Iris pigment epithelial cell (primary cell): Measurements from ENCODE around the gene CAVIN2.

Experiments used
- DNase-seq: peaks from one replicate; pipeline ENCODE4 v3.0.0-alpha.2; 2011; ENCODE audit warnings: low read depth

CAVIN2 gene

DNA sequence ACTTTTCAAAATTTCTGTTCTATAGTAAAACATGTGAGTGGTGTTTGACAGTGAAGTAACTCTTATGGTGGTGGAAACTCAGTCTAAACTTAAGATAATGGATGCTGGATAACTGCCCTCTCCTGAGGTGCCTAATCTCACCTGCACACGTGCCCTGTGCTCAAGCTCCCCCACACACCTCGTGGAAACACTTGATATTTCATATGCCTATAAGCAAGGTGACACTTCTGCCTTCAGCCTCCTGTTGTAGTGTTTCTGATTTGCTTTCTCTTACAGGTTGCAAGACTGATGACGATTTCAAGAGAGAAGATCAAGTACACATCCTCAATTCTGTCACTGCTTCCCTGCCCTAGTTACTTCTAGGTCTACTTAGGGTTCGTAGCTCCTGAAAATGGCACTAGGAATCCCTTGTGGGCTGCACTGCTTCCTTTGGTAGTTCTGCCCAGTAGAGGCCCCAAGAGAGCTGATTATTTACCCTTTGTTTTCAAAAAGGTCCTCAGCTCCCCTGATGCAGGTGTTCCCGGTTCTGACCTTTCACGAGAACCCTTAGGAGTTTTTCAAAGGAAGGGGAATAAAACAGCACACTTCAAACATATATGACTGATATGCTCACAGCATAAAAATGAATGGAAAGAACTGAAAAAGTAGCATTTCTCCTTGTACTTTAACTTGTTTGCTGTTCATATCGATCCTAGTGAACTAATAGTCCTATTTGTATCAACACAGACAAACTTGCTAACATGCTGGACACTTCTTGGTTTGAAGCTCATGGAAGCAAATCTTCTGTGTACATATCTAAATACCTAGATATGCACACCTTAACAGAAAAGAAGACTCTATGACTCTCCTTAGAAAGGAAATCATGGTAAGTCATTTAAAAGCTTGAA is 6.7 kb downstream of the CAVIN2 start:
- DNase-seq: no peak

DNA sequence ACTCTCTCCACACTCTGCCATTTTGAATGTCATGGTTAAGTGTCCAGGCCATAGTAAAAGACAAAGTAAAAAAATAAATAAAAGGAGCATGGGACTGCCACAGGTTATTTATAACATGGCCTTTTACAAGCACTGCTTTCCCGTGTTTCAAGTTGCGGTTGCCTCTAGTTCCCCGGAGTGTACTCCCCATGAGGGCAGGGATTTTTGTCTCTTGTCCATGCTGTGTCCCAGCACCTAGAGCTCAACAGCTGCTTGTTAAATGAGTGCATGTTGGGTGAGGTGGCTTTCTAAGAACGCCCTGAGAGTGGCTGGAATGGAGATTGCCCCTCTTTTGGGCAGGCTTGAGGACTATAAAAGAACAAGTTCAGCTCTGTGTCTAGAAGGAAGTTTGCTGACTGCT is 8.4 kb downstream of the CAVIN2 start:
- no peak for DNase-seq

DNA sequence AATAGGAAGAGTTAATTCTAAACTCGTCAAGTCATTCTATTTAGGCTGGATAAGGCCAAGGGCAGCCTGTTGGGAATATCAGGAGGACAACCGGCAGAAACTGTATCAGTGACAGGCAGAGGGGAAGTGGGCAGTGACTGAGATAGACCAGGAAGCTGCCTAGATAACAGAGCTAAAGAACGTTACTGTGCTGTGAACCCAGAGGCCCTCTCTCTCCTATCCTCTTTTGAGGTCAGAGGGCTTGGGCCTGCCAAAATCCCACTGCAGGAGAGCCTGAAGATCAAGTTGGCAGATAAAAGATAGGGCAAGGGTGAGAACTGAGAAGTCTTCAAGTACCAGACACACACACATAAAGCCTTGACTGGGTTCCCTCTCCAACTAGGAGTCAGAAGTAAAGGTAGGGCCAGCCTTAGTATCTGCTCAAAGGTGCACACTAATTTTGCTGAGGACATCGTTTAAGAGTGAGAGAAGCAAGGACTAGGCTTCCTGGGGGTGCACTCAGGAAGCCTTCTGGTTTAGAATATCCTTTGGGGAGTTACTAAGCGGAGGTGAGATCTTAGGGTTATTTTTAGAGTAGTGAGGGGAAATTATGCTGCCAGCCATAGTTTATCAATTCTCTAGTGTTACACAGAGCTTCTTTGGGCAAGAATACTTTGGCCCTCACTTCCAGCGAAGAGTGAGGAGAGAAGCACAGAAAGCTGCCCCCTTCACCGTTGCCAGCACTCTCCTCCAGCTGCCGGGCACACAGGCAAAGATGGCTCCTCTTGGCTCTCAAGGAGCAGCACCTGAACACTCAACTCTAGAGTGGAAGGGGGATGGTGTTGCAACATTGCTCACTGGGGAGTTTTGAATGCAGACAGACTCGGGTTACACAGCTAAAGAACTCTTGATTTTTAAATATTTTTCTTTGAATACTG is 9.8 kb downstream of the CAVIN2 start:
- DNase-seq: peak; percentile 51

DNA sequence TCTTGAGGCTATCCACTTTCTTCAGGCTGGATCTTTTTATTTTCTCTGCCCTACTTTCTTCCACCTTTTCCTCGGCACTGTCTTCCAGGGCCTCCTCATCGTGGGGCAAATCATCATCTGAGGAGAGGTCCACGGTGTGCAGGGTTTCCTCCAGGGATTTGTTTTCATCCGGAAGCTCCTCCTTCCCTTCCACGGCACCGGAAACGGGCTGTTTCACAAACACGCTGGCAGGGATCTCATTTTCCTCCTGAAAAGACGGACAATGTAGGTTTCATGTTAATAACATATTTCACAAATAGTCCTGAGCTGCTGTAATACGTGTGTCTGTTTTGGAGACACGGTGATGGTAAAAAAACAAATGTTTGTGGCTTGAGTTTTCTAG is 10.4 kb downstream of the CAVIN2 start:
- no peak for DNase-seq

DNA sequence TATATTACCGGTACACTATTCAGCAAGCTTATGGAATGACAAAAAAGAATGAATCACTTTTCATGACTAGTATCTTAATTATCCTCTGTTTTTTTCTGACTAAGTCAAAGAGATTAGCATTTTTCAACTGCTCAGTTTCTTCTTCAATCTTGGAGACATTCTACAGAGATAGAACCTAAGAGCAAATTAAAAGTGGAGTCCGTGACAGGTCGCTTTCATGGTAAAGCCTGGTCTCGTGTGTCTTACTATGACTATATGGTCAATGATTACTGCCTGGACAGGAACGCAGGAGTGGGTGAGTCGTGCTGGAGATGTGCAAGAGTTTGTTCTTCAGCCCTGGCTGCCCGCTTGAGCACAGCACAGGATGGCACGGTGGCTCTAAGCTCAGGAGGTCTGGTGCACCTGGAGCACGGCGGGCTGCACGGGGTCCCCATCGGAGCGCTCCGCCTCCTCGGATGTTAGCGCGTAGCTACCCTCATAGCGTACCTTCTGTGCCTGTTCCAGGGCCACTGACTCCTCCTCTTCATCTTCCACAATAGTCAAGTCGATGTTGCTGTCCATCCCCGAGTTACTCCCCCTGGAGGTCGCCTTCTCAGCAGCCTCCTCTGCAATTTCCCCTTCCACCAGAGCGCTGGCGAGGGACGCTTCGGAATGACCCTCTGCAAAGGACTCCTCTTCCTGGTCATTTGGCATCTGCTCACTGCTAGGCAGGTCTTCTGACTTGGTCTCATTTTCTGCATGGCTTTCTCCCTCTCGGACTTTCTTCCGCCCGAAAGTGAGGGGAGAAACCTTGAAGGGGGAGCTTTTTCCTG is 11.1 kb downstream of the CAVIN2 start:
- DNase-seq: peak; percentile 54

DNA sequence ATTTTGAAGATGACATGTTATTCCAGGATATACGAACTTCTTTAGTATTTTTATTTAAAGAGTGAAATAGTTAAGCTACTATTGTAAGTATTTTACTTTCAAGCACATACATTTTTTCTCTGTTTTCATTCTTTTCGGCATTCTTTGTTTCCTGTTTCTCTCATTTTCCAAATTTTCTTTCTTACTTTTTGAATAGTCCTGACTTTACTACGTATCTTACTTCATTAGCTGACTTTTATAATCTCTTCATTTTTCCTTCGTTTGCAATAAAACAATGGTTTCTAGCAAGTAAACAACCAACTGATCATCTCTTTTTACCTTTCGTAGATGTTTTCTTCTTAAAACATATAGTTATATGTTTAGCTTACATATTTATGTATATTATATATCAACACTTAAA is 11.8 kb downstream of the CAVIN2 start:
- DNase-seq: no peak

DNA sequence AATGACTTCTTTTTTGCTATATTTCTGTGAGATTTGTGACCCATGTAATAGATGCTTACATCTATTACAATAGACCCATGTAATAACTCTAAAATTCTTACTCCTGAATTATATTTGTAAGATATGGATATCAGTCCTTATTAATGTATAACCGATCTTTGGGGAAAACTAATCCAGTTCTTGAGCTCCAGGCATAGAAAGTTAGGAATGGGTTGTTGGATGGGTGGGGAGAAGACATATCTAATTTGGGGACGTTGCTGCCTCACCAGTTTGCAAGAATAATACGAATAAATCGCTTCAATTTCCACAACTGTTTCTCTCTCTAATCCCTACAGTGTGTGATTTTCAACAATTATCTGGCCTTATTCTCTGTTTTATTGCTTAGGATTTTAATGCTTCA is 13.5 kb downstream of the CAVIN2 start:
- no peak for DNase-seq

DNA sequence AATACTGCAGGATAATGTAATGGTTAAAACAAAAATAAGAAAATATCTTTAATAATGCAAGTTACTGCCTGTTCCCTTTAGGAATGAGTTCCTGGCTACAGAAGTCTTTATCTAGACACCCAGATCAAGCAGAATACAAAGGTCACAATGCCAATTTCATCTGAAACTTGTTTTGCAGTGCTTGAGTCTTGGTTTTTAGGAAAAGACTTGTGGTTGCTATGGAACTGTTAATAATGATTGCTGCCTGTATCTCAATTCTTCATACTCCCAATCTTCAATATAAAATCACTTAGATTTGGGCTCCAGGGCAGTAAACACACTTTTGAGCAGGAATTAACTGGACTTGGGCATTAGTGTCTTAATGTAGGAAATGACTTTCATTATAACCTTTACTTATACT is 14.2 kb downstream of the CAVIN2 start:
- DNase-seq: no peak

DNA sequence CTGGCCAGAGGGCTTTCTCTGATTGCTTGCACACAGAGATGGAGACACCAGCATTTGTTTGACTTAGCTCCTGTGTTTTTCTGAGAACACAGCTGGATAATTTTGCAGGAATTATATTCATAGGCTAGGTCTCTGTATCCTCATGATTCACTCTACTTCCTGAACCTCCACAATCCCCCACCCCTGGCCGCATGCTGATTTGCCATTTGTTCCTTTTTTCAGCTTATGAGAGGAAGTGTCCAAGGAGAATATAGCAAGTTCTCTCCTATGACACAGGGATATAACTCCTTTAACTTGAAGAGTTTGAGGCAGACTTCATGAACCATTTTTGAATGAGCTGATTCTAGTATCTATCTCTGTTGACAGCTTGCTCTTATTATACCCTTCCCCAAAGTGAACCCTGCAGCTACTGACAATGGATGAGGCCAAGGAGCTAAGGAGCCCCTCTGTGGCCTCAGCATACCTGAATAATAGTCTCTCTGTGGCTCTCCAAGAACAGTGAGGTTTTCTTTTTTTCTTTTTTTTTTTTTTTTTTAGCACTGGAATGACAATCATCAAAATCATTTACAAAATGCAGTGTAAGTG is 15.4 kb downstream of the CAVIN2 start:
- DNase-seq: no peak

DNA sequence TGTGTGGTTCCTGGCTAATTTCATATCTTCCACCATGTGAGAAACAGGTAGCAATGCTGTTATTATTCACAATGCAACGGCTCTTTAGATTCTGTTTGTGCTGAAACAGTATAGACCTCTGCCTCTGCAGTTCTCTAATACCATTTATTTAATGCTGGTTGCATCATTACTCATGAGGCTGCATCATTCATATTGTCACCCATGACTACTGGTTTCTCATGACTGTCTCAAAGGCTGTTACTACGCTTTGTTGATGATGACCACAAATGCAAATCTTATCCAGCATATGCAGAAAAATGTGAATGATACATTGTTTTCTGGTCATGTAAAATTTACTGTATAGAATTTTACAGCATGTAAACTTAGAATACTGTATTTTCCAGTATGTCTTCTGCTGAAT is 22.5 kb downstream of the CAVIN2 start:
- DNase-seq: no peak

DNA sequence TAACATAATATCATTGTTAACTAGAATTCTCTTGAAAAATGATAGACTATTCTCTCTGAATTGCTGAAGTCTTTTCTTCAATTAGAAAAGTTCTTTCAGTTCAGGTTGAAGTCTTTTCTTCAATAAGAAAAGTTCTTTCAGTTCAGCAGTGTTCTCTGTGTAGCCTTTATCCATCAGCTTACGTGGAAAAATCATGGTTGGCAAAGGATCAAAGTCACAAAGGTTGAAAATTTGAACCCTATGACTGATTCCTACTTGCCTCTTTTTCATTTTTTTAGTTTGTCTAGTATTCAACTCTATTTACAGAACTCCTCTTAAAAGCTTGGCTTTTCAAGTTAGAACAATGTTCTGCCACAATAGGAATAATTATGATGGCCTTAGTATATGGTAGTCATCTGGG is 25.8 kb downstream of the CAVIN2 start:
- DNase-seq: no peak

DNA sequence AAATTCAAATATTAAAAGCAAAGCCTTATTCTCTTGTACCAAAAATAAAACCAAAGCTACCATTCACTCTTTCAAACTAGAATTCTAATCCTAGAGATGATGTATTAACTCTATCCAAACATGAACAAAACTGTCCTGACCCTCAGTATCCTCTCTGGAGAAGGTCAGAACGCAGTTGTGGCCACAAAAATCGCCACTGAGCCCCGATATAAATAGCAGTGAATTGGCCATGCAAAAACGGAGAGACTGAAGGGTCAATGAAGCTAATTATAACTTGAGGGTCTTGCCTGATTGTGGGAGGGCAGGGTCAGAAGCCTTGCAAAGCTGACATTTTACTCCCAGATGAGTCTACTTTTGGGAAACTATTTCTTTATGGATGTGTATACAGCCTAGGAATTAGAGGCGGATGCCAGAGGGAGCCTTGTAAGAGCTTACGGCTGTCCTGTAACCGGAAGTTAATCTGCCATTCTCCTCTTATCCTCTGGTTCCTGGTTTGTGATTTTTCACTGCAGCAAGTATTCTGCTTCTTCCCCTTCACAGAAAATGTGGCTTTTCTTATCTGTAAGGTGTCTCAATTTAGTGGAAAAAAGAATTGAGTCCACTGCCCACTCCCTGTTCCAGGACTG is 28.1 kb downstream of the CAVIN2 start:
- DNase-seq: peak; percentile 33

DNA sequence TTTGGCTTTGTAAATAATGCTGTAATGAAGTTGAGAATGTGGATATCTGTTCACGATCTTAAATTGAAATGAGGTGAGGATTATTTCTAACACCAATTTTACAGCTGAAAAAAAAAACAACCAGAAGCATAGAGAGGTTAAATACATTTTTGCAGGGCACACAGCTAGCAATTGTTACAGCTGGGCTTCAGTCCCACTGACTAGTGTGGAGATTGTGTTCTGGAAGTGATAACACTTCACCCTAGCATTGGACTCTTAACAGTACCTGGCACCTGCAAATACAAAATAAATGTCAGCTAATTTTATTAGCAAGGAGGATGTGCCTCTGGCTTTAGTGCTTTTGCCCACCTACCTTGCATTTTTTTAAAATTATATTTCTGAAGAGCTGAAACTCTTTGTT is 28.8 kb downstream of the CAVIN2 start:
- no peak for DNase-seq

DNA sequence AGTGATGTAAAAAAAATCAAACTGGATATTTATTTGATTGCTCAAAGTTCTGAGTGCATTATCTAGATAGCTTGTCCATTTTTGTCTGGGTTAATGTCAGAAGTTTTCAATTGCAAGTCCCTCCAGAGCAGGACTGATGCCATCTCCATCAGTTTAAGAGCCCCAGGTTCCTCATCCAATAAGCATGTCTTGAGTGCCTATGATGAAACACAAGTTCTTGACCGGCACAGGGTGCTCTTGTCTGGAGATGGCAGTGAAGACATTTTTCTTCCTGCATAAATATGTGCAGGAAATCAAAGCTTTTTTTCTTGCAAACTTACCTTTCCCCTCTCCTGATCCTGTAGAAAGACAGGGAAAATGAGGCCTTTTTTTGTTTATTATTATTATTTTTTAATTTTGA is 31.9 kb downstream of the CAVIN2 start:
- no peak for DNase-seq

DNA sequence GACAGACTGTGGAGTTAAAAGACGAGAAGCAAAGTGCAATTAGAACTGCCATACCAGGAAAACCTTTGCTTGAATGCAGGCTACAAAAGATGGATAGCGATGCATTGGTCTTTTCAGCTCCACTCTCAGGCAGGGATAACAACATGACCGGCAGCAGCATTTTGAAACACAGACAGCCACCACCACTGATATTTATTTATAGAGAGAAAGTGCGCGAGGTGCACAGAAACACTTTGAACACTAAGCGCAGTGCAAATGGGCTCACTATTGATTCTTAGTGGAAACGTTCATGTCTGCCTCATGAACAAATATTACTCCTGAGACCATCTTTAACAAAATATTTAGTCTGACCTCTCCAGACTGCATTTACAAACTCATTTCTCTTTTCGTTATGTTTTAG is 32.9 kb downstream of the CAVIN2 start:
- no peak for DNase-seq

DNA sequence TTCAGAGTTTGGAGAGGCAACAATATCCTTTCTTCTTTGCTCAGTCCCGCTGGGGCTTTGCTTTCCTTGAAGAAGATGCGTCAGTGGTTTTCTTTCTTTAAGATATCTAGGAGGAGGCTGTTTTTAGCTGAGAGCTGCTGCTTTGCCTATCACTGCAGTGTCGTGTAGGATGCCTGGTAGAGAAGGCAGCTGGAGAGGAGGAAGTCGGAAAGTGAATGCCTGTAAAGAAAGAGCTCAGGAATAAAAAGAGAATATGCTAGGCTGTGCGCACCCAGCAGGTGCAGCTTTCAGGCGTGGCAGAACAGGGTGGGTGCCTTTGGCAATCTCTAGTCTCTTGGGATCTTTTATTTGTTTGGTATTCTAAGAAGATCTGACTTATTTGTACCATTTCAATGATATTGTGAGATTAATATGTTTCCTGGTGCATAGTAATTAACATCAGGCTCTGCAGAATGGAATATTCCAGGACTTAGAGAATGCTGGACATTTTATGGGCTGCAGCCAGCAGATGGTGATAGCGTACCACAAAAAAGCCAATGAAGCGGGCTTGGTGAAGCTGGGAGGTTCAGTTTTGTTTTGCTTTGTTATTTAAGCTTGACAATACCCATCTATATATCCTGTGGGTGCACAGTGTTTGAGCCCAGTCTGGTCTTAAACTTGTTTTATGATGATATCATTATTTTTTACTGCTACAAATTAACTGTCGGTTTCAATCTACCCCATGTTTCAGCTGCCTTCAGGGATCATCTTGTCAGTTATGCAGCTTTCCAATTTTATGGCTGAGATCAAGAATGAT is 34.9 kb downstream of the CAVIN2 start:
- peak; percentile 70 for DNase-seq

DNA sequence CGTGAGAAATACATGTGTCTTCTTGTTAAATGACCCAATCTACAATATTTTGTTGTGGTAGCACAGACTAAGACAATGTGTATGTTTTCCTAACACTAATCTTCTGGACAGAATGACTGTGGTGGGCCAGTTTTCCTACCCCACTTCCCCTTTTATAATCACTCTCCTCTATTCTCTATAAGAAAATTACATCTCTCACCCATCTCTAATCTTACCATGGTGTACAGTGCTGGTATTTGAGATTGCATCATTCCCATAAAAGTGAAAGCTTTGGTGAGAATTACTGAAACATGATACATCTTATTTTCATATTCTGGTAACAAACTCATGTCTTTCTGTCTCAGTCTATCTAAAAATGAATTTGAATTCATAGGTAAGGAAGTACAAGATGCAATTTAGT is 40.5 kb downstream of the CAVIN2 start:
- DNase-seq: peak; percentile 65

DNA sequence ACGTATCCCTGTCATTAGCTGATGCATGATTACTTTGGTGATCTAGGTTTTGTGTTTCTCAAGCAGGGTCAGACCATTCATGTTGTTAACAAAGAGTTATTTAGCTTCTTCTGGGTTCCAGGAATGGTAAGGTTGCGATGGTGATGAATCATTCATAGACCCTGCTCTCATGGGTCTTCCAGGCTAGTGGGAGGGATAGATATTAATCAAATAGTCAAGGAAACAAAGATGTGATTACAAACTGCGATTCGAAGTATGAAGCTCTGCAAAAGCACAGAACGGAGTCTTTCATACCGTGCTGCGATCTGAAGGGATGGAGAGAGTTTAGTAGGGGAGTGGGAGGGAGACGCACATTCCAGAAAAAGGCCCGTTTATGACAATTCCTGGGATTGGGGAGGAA is 42.1 kb downstream of the CAVIN2 start:
- no peak for DNase-seq

DNA sequence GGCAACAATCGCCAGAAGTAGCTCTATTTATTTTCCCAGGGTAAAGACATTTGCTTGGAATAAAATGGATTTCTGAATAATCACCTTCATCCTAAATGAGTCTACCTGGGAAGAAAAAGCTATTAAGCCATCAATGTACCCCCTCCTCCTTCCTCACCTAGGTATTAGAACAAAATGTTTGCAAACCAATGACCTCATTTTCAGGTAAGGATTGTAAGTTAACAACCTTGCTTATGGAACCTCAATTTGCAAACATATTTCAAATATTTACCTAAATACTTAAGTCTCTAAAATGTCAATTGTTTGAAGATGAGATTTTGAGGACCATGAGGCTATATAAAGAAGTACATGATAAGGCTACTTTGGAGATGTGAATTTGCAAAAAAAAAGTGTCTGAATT is 43.9 kb downstream of the CAVIN2 start:
- DNase-seq: no peak

DNA sequence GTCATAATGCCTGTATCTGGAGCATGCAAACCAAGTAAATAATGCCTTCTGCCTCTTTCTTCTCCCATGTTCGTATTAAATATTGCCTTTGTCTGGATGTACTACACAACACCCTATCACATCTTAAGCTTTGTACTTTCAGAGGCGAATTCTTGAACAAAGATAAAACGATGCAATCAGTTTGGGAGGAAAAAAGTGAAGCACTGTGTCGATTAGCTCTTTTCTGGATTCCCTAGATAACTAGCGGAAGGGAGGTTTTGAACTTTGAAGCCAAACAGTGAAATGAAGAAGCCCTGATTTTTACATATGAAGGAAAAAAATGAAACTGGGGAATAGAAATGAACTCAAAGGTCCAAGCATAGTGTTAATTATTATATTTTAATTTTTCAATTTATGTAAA is 44.7 kb downstream of the CAVIN2 start:
- no peak for DNase-seq

DNA sequence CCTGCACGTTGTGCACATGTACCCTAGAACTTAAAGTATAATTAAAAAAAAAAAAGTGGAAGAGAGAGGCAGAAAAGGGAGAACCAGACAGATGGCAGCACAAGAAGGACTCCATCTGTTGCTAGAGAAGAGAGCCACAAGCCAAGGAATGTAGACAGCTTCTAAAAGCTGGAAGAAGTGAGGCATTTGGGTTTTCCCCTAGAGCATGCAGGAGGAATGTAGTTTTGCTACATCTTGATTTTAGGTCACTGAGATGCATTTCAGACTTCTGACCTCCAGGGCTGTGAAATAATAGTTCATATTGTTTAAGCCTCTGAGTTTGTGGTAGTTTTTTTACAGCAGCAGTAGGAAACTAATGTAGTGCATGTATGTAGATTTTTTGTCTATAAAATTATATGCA is 46.0 kb downstream of the CAVIN2 start:
- peak; percentile 25 for DNase-seq
